ENCODE results near the gene REP15.
A peak's percentile ranks its signal among the peaks of the same experiment; 100 is the strongest.
"Not testable (repeated sequence)": the region's sequence is repeated elsewhere in the genome, so short reads cannot be mapped to it uniquely, and the experiment has no call there.

Gene REP15

GRCh38 chr12:27696293-27696652, at the start of gene REP15:
TSS of gene REP15 (plus strand) at chr12:27696447. CDS start at chr12:27696563, 116 bp downstream.
- no peak for DNase-seq (ENCODE audit: low read depth, low spot score)

GRCh38 chr12:27650011-27650410, 46.2 kb upstream of the REP15 start:
- no peak for DNase-seq (ENCODE audit: low read depth, low spot score)

GRCh38 chr12:27651201-27651600, 45.0 kb upstream of the REP15 start:
- no peak for DNase-seq (ENCODE audit: low read depth, low spot score)

GRCh38 chr12:27652174-27652763, 44.0 kb upstream of the REP15 start:
- peak; percentile 31 for DNase-seq (ENCODE audit: low read depth, low spot score)

GRCh38 chr12:27653661-27654060, 42.6 kb upstream of the REP15 start:
- DNase-seq (ENCODE audit: low read depth, low spot score) = no peak

GRCh38 chr12:27655476-27655875, 40.8 kb upstream of the REP15 start:
- not testable (repeated sequence) for DNase-seq (ENCODE audit: low read depth, low spot score)

- DNase-seq (ENCODE audit: low read depth, low spot score) = no peak
Measured at GRCh38 chr12:27657296-27657695, 39.0 kb upstream of the REP15 start.

- no peak for DNase-seq (ENCODE audit: low read depth, low spot score)
Measured at GRCh38 chr12:27665704-27666103, 30.5 kb upstream of the REP15 start.

GRCh38 chr12:27666510-27666909, 29.7 kb upstream of the REP15 start:
- no peak for DNase-seq (ENCODE audit: low read depth, low spot score)

- no peak for DNase-seq (ENCODE audit: low read depth, low spot score)
Measured at GRCh38 chr12:27667540-27667939, 28.7 kb upstream of the REP15 start.

- DNase-seq (ENCODE audit: low read depth, low spot score) = no peak
Measured at GRCh38 chr12:27672051-27672450, 24.2 kb upstream of the REP15 start.

GRCh38 chr12:27672643-27673042, 23.6 kb upstream of the REP15 start:
- DNase-seq (ENCODE audit: low read depth, low spot score) = no peak

GRCh38 chr12:27673101-27673718, 23.0 kb upstream of the REP15 start:
- no peak for DNase-seq (ENCODE audit: low read depth, low spot score)

GRCh38 chr12:27674989-27675388, 21.3 kb upstream of the REP15 start:
- no peak for DNase-seq (ENCODE audit: low read depth, low spot score)

GRCh38 chr12:27680619-27681018, 15.6 kb upstream of the REP15 start:
- no peak for DNase-seq (ENCODE audit: low read depth, low spot score)

- no peak for DNase-seq (ENCODE audit: low read depth, low spot score)
Measured at GRCh38 chr12:27682534-27682933, 13.7 kb upstream of the REP15 start.

- no peak for DNase-seq (ENCODE audit: low read depth, low spot score)
Measured at GRCh38 chr12:27685274-27685673, 11.0 kb upstream of the REP15 start.

GRCh38 chr12:27686147-27686546, 10.1 kb upstream of the REP15 start:
- no peak for DNase-seq (ENCODE audit: low read depth, low spot score)

- no peak for DNase-seq (ENCODE audit: low read depth, low spot score)
Measured at GRCh38 chr12:27688671-27689070, 7.6 kb upstream of the REP15 start.

GRCh38 chr12:27689558-27690180, 6.6 kb upstream of the REP15 start:
- DNase-seq (ENCODE audit: low read depth, low spot score) = no peak

- no peak for DNase-seq (ENCODE audit: low read depth, low spot score)
Measured at GRCh38 chr12:27693403-27693802, 2.8 kb upstream of the REP15 start.

GRCh38 chr12:27695556-27696292, 523 bp upstream of the REP15 start:
- DNase-seq (ENCODE audit: low read depth, low spot score) = no peak
